K562 (cell line): Measurements from ENCODE around the gene IFITM2. TPM values are rescaled to one million over a fixed set of nuclear protein-coding genes. Genes with fewer than 3 reads are reported as not detected.

Experiments
- ARHGAP35 ChIP-seq: fragments of 450-650 bp; IDR thresholded peaks from 2 replicates; pipeline ENCODE4 v1.6.1; 2018; ENCODE audit not compliant: partially characterized antibody
- ERF ChIP-seq: fragments of 450-650 bp; formaldehyde crosslinking; IDR thresholded peaks from 2 replicates; pipeline ENCODE4 v1.4.0; 2020; ENCODE audit warnings: mild to moderate bottlenecking, mixed read lengths
- HDAC6 ChIP-seq: IDR thresholded peaks from 2 replicates; pipeline ENCODE4 v1.6.1; 2012; ENCODE audit warnings: low read depth, mild to moderate bottlenecking, control low read depth, inconsistent platforms, low read length, moderate library complexity
- HMGN3 ChIP-seq: IDR thresholded peaks from 2 replicates; pipeline ENCODE4 v1.6.1; 2011; ENCODE audit warnings: borderline replicate concordance, low read depth, mild to moderate bottlenecking, mixed read lengths, low read length; ENCODE audit not compliant: insufficient read length; ENCODE audit errors: extremely low read depth
- NR3C1 ChIP-seq: sonication (generic); formaldehyde crosslinking; IDR thresholded peaks from 2 replicates; pipeline ENCODE4 v1.8.1; 2022; ENCODE audit warnings: missing genetic modification reagents
- SIX5 ChIP-seq, 2 experiments: IDR thresholded peaks; 2 replicates each; pipeline ENCODE4 v1.6.1; 2011; ENCODE audit warnings: low read length in 2 of 2, borderline replicate concordance in 1 of 2, low read depth in 1 of 2, mild to moderate bottlenecking in 1 of 2, moderate library complexity in 1 of 2; ENCODE audit not compliant: insufficient read depth in 1 of 2
- ZNF134 ChIP-seq: fragments of 250-450 bp; sonication (Bioruptor Pico); conservative IDR thresholded peaks from 2 replicates; pipeline ENCODE4 v1.4.0; 2020
- ZNF197 ChIP-seq: fragments of 200-800 bp; sonication (Bioruptor generic); IDR thresholded peaks from 2 replicates; pipeline ENCODE4 v1.6.1; 2016; ENCODE audit warnings: low read depth, missing genetic modification characterization, missing compliant biosample characterization
- ZNF551 ChIP-seq: fragments of 250-450 bp; sonication (Bioruptor Pico); IDR thresholded peaks from 2 replicates; pipeline ENCODE4 v1.5.0; 2021; ENCODE audit warnings: mild to moderate bottlenecking, moderate library complexity
- polyA plus RNA-seq, 8 experiments: library from polyadenylated mRNA; depleted of rRNA in 4 of 8; stranded (reverse) in 5 of 8; unstranded in 3 of 8; fragments of >200 nt; fragmentation: Nextera tagmentation in 2 of 8; fragmentation: Illumina TruSeq in 1 of 8; extraction: Ambion mirVana in 2 of 8; extraction: Trizol in 1 of 8; gene quantifications; 2 replicates each; pipeline versions ENCODE4 v1.2.1 to v1.2.3, GENCODE V29; 2011 to 2014; ENCODE audit warnings: inconsistent platforms in 1 of 8, missing spikeins in 1 of 8
- total RNA-seq, 7 experiments: library from RNA; depleted of rRNA in 6 of 7; stranded (reverse); fragments of >200 nt in 6 of 7; fragmentation: Illumina TruSeq in 2 of 7; extraction: Trizol in 2 of 7; gene quantifications; 2 replicates each; pipeline versions ENCODE4 v1.2.1 to v1.2.3, GENCODE V29; 2011 to 2021; ENCODE audit warnings: low replicate concordance in 1 of 7
- TF ChIP-seq, protein P1 (sequence below): sonication (generic); formaldehyde crosslinking; IDR thresholded peaks from 2 replicates; pipeline ENCODE4 v1.8.0; 2022; ENCODE audit warnings: missing genetic modification reagents, mild to moderate bottlenecking, borderline replicate concordance
- TF ChIP-seq, protein P2 (sequence below): fragments of 450-650 bp; formaldehyde crosslinking; IDR thresholded peaks from 2 replicates; pipeline ENCODE4 v1.4.0; 2020; ENCODE audit warnings: mild to moderate bottlenecking, moderate library complexity
- TF ChIP-seq, protein P3 (sequence below), 2 experiments: fragments of 450-650 bp in 1 of 2; sonication (generic) in 1 of 2; formaldehyde crosslinking; conservative IDR thresholded peaks; 2 replicates each; pipeline versions ENCODE4 v1.4.0 to v1.8.1; 2020 to 2022; ENCODE audit warnings: mild to moderate bottlenecking in 1 of 2, missing genetic modification reagents in 1 of 2
- TF ChIP-seq, protein P4 (sequence below): fragments of 250-450 bp; sonication (Bioruptor Pico); IDR thresholded peaks from 2 replicates; pipeline ENCODE4 v1.4.0; 2020; ENCODE audit warnings: mild to moderate bottlenecking, moderate library complexity
- TF ChIP-seq, protein P5 (sequence below): sonication (generic); formaldehyde crosslinking; IDR thresholded peaks from 2 replicates; pipeline ENCODE4 v1.5.0; 2020; ENCODE audit warnings: missing genetic modification reagents

Gene IFITM2
- total and polyA plus RNA-seq, 9 of the 15 experiments (the other 6 are each of a cell fraction or from before 2014, with no cell fraction given), result 52.8 to 4,872 (median 356) TPM

DNA sequence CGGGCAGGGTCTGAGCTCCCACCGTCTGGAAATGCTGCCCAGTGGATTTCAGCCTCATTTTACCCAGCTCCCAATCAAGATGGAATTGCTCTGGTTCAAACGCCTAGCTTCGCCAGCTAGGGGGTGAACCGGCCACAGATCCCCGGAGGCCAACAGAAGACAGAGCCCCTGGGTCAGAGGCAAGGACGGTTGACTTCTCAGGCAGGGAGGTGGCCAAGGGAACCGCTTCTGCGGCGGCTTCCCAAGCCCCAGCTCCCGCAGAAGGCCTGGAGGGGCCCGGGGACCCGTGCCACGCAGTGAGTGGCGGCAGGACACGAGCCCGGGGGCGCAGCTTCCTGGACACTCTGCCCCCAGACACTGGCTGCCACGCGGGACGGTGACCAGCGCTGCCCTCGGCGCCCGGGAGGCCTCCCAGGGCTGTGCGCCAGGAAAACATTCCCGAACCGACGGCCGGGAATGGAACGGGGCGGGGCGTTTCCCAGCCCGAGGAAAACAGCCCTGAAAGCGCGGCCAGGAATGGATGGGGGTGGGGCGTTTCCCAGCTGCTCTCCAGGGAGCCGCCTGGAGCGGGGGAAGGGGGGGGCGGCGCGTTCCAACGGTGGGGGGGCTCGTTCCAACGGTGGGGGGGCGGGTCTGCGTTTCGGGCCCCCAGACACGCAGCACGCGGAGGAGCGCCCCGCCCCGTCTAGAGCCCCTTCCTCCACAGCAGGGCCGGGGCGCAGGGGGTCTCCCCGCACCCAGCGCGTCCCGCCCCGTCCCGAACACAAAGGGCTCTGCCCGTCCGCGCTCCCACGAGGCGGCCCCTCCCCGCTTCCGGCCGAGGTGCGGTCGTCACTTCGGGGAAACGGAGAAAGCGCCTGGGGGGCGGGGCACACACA lies 48.2 kb downstream of the IFITM2 start (continued):
- TF ChIP-seq, protein P1, sequence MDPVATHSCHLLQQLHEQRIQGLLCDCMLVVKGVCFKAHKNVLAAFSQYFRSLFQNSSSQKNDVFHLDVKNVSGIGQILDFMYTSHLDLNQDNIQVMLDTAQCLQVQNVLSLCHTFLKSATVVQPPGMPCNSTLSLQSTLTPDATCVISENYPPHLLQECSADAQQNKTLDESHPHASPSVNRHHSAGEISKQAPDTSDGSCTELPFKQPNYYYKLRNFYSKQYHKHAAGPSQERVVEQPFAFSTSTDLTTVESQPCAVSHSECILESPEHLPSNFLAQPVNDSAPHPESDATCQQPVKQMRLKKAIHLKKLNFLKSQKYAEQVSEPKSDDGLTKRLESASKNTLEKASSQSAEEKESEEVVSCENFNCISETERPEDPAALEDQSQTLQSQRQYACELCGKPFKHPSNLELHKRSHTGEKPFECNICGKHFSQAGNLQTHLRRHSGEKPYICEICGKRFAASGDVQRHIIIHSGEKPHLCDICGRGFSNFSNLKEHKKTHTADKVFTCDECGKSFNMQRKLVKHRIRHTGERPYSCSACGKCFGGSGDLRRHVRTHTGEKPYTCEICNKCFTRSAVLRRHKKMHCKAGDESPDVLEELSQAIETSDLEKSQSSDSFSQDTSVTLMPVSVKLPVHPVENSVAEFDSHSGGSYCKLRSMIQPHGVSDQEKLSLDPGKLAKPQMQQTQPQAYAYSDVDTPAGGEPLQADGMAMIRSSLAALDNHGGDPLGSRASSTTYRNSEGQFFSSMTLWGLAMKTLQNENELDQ (CRISPR knock-in tag), result no peak
- TF ChIP-seq ZNF134 (CRISPR knock-in tag) (no peak), SIX5 (IDR thresholded peaks at IDR 0.05; ENCODE audit: borderline replicate concordance in 1 of 2, insufficient read depth in 1 of 2, low read depth in 1 of 2, low read length in 2 of 2) (no peak), ZNF551 (CRISPR knock-in tag) (no peak), ERF (peak; percentile 96; the same call in 1 of the 2 replicates), NR3C1 (CRISPR knock-in tag) (no peak), HDAC6 (no peak), ZNF197 (CRISPR knock-in tag) (peak; percentile 92), ARHGAP35 (no peak), HMGN3 (peak; percentile 46)
- TF ChIP-seq, protein P2, sequence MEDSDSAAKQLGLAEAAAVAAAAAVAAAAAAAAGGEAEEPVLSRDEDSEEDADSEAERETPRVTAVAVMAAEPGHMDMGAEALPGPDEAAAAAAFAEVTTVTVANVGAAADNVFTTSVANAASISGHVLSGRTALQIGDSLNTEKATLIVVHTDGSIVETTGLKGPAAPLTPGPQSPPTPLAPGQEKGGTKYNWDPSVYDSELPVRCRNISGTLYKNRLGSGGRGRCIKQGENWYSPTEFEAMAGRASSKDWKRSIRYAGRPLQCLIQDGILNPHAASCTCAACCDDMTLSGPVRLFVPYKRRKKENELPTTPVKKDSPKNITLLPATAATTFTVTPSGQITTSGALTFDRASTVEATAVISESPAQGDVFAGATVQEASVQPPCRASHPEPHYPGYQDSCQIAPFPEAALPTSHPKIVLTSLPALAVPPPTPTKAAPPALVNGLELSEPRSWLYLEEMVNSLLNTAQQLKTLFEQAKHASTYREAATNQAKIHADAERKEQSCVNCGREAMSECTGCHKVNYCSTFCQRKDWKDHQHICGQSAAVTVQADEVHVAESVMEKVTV (CRISPR knock-in tag), result no peak
- TF ChIP-seq, protein P3, sequence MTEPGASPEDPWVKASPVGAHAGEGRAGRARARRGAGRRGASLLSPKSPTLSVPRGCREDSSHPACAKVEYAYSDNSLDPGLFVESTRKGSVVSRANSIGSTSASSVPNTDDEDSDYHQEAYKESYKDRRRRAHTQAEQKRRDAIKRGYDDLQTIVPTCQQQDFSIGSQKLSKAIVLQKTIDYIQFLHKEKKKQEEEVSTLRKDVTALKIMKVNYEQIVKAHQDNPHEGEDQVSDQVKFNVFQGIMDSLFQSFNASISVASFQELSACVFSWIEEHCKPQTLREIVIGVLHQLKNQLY (CRISPR knock-in tag; conservative IDR thresholded peaks at IDR 0.05), result no peak
- TF ChIP-seq, protein P4, sequence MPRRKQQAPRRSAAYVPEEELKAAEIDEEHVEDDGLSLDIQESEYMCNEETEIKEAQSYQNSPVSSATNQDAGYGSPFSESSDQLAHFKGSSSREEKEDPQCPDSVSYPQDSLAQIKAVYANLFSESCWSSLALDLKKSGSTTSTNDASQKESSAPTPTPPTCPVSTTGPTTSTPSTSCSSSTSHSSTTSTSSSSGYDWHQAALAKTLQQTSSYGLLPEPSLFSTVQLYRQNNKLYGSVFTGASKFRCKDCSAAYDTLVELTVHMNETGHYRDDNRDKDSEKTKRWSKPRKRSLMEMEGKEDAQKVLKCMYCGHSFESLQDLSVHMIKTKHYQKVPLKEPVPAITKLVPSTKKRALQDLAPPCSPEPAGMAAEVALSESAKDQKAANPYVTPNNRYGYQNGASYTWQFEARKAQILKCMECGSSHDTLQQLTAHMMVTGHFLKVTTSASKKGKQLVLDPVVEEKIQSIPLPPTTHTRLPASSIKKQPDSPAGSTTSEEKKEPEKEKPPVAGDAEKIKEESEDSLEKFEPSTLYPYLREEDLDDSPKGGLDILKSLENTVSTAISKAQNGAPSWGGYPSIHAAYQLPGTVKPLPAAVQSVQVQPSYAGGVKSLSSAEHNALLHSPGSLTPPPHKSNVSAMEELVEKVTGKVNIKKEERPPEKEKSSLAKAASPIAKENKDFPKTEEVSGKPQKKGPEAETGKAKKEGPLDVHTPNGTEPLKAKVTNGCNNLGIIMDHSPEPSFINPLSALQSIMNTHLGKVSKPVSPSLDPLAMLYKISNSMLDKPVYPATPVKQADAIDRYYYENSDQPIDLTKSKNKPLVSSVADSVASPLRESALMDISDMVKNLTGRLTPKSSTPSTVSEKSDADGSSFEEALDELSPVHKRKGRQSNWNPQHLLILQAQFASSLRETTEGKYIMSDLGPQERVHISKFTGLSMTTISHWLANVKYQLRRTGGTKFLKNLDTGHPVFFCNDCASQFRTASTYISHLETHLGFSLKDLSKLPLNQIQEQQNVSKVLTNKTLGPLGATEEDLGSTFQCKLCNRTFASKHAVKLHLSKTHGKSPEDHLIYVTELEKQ (CRISPR knock-in tag), result peak; percentile 83; the same call in 1 of the 2 replicates
- TF ChIP-seq, protein P5, sequence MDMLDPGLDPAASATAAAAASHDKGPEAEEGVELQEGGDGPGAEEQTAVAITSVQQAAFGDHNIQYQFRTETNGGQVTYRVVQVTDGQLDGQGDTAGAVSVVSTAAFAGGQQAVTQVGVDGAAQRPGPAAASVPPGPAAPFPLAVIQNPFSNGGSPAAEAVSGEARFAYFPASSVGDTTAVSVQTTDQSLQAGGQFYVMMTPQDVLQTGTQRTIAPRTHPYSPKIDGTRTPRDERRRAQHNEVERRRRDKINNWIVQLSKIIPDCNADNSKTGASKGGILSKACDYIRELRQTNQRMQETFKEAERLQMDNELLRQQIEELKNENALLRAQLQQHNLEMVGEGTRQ (CRISPR knock-in tag), result no peak
